Endothelial cell (in vitro differentiated cells): ENCODE data around the gene CYTH2. TPM values are rescaled to one million over a fixed set of nuclear protein-coding genes. Genes with fewer than 3 reads are reported as not detected.

Experiments used
- DNase-seq: peaks from one replicate; pipeline ENCODE4 v3.0.0; 2021; ENCODE audit warnings: low spot score
- H3K27ac Mint-ChIP-seq: one replicate; pipeline ENCODE4 v1.8.0; 2021; ENCODE audit warnings: mixed read lengths, inconsistent platforms; ENCODE audit not compliant: unreplicated experiment
- H3K27me3 Mint-ChIP-seq: one replicate; pipeline ENCODE4 v1.8.0; 2021; ENCODE audit warnings: mild to moderate bottlenecking, moderate library complexity, mixed read lengths, inconsistent platforms; ENCODE audit not compliant: unreplicated experiment
- H3K36me3 Mint-ChIP-seq: one replicate; pipeline ENCODE4 v1.8.0; 2021; ENCODE audit warnings: mild to moderate bottlenecking, low read depth, mixed read lengths, inconsistent platforms; ENCODE audit not compliant: unreplicated experiment
- H3K4me1 Mint-ChIP-seq: one replicate; pipeline ENCODE4 v1.8.0; 2021; ENCODE audit warnings: mild to moderate bottlenecking, mixed read lengths, inconsistent platforms; ENCODE audit not compliant: unreplicated experiment
- H3K4me3 Mint-ChIP-seq: one replicate; pipeline ENCODE4 v1.8.0; 2021; ENCODE audit warnings: mild to moderate bottlenecking, mixed read lengths, inconsistent platforms; ENCODE audit not compliant: unreplicated experiment
- H3K9me3 Mint-ChIP-seq: one replicate; pipeline ENCODE4 v1.8.0; 2021; ENCODE audit warnings: mixed read lengths, inconsistent platforms; ENCODE audit not compliant: unreplicated experiment
- total RNA-seq: library from RNA; stranded (reverse); fragmentation: NEBNext Ultra II Directional; extraction: Animal tissue kit (Norgen Biotek cat#: 25700); gene quantifications from one replicate; pipeline ENCODE4 v1.2.1, GENCODE V29; 2021; ENCODE audit not compliant: unreplicated experiment
- TF ChIP-seq, protein P1 (sequence below): fragments of 200-600 bp; sonication (generic); IDR thresholded peaks from one replicate; pipeline ENCODE4 v1.5.0; 2021; ENCODE audit warnings: antibody characterized with exemption; ENCODE audit not compliant: unreplicated experiment

CYTH2 gene
- total RNA-seq, 1 donor from 2014 or later = 165 TPM

DNA sequence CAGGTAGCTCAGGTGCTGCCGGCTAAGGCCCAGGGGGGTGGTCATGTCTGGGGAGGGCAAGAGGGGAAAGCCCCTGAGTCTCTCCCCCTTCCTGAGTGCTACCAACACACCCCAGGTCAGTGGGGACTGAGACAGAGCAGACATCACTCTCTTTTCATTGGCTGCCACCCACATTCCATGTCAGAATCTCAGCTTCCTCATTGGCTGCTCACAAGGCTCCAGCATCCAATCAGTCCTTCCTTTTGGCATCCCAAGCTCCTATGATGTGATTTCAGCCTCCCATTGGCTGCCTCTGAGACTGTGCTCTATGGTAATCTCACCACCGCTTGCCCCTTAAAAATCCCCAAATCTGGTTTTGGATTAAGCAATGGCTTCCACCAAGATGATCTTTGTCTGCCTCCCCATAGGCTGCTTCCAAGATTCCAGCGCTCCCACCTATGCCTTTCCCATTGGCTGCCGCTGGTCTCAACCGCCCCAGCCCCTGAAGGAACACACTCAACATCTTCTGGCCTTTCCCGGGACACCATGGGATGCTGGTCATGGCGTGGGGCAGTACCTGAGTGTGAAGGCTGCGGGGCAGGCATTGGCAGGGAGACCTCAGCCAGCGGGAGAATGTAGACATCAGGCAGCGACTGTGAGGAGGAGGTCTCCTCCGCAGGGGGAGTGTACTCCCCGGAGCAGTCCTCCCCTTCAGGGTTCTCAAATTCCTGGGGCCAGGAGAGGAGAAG is 40.5 kb downstream of the CYTH2 start:
- peaks cover 16% of the 10 kb centered on the region for H3K27me3 Mint-ChIP-seq
- H3K9me3 Mint-ChIP-seq = no peaks in the 10 kb centered on the region
- DNase-seq = no peak
- H3K27ac Mint-ChIP-seq = no peak overlapping the region
- H3K4me3 Mint-ChIP-seq = no peak overlapping the region
- TF ChIP-seq, protein P1, sequence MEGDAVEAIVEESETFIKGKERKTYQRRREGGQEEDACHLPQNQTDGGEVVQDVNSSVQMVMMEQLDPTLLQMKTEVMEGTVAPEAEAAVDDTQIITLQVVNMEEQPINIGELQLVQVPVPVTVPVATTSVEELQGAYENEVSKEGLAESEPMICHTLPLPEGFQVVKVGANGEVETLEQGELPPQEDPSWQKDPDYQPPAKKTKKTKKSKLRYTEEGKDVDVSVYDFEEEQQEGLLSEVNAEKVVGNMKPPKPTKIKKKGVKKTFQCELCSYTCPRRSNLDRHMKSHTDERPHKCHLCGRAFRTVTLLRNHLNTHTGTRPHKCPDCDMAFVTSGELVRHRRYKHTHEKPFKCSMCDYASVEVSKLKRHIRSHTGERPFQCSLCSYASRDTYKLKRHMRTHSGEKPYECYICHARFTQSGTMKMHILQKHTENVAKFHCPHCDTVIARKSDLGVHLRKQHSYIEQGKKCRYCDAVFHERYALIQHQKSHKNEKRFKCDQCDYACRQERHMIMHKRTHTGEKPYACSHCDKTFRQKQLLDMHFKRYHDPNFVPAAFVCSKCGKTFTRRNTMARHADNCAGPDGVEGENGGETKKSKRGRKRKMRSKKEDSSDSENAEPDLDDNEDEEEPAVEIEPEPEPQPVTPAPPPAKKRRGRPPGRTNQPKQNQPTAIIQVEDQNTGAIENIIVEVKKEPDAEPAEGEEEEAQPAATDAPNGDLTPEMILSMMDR = no peak
- no peaks in the 10 kb centered on the region for H3K36me3 Mint-ChIP-seq
- peaks cover 4% of the 10 kb centered on the region for H3K4me1 Mint-ChIP-seq

DNA sequence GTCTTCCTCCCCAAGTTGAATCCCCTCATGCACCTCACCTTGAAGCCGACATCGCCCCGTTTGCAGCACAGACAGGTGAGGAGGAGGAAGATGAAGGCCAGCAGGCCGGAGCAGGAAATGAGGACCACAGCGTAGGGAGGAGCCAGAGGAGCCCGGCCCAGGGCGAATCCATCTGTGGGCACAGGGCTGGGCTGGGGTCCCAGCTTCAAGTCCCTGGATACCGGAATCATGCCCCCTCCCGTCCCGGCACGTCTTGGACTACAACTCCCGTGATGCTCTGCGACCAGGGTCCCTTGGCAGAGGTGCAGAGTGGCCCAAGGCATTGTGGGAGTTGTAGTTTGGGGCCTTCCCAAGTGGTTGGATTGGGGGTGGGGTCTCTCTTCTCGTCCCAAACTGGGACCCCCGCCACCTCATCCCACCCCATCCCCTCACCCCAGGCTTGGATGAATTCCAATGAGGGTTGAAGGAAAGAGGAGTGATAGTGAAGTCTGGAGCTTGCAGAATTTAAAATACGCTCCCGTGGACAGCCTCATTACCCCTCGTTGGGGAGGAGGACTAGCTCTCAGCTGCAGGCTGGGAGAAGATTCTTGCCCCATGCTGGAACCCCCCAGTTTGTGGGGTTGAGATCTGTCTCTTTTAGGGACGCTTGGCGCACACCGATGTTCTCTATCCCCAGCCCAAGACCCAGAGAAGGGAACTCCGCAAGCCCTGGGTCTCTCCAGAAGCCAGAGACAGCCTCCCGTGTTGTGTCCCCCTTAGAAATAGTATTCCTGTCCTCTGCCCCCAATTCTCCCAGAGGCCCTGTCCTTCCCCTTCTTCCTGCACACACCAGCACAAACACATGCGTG is 41.5 kb downstream of the CYTH2 start:
- TF ChIP-seq, protein P1 = no peak
- Mint-ChIP-seq H3K4me3 (peak overlapping the region; percentile 73), H3K27me3 (peaks cover 14% of the 10 kb centered on the region), H3K4me1 (peaks cover 2% of the 10 kb centered on the region), H3K36me3 (no peaks in the 10 kb centered on the region), H3K9me3 (no peaks in the 10 kb centered on the region), H3K27ac (no peak overlapping the region)
- peak; percentile 70 for DNase-seq

DNA sequence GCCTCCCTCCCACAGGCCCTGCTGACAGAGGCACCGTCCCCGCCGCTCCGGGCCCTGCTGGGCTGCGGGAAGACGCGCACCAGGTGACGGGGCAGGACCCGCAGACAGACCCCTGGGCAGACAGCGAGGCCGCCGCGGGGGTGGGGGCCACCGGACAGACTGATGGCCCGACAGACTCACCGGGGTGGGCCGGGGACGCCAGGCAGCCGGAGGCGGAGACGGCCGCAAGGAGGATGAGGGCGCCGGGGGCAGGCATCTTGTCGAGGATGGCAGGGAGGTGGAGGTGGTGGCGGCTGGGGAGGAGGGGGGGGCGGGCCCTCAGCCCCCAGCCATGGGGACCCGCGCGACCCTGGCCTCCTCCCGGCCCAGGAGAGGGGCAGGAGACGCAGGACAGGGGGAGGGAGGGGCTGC is 42.2 kb downstream of the CYTH2 start:
- H3K4me1 Mint-ChIP-seq = peaks cover 2% of the 10 kb centered on the region
- peaks cover 14% of the 10 kb centered on the region for H3K27me3 Mint-ChIP-seq
- TF ChIP-seq, protein P1 = no peak
- no peaks in the 10 kb centered on the region for H3K36me3 Mint-ChIP-seq
- no peak for DNase-seq
- H3K27ac Mint-ChIP-seq = no peak overlapping the region
- H3K9me3 Mint-ChIP-seq = no peaks in the 10 kb centered on the region
- no peak overlapping the region for H3K4me3 Mint-ChIP-seq

DNA sequence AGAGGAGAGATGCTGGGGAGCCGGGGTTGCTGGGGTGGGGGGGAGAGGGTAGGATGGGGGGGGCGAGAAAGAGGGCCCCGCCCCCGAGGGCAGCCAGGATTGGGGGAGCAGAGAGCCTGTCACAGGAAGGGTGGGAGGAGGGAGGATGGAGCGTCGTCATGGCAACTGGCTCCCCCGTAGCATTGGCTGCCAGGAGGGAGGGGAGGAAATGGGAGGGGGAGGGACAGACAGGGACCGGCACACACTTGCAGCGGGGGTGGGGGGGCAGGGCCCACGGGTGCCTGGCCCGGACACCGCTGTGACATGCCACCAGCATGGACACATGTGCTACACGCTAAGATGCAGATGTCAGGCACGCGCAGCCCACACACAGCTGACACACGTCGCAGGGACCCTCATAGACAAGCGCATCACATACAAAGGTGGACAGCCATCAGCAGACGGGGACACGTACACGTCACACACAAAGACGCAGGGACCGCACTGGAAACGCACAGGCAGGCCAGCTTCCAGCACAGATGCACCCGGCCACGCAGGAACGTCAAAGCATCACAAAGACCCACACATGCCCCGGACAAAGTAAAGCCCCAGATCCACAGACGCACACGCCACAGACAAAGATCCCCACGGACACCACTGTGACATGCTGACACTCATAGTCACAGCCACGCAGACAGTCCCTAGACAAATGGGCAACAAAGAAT is 42.8 kb downstream of the CYTH2 start, which contains the start of gene LMTK3:
Gene LMTK3, minus strand, starts transcription at position 36 of the 704 bp plus-strand sequence. CDS start 259 bp downstream, outside the sequence.
- TF ChIP-seq, protein P1 = no peak
- no peaks in the 10 kb centered on the region for H3K9me3 Mint-ChIP-seq
- H3K4me3 Mint-ChIP-seq = peak within 1 kb of the TSS; percentile 73
- peaks cover 14% of the 10 kb centered on the region for H3K27me3 Mint-ChIP-seq
- no peak within 1 kb of the TSS for H3K27ac Mint-ChIP-seq
- DNase-seq = no peak
- H3K36me3 Mint-ChIP-seq = no peaks in the 10 kb centered on the region
- peaks cover 2% of the 10 kb centered on the region for H3K4me1 Mint-ChIP-seq
